HG02763 (cell line): ENCODE data around the gene BEX3.

Source experiments
- ATAC-seq: cut with Tn5 transposase; IDR thresholded peaks from one replicate; pipeline ENCODE4 v1.9.1; 2021; ENCODE audit warnings: mild to moderate bottlenecking, moderate library complexity; ENCODE audit not compliant: unreplicated experiment

The BEX3 gene

GRCh38 chrX:103418811-103419340, 42.5 kb downstream of the BEX3 start:
- no peak for ATAC-seq

DNA sequence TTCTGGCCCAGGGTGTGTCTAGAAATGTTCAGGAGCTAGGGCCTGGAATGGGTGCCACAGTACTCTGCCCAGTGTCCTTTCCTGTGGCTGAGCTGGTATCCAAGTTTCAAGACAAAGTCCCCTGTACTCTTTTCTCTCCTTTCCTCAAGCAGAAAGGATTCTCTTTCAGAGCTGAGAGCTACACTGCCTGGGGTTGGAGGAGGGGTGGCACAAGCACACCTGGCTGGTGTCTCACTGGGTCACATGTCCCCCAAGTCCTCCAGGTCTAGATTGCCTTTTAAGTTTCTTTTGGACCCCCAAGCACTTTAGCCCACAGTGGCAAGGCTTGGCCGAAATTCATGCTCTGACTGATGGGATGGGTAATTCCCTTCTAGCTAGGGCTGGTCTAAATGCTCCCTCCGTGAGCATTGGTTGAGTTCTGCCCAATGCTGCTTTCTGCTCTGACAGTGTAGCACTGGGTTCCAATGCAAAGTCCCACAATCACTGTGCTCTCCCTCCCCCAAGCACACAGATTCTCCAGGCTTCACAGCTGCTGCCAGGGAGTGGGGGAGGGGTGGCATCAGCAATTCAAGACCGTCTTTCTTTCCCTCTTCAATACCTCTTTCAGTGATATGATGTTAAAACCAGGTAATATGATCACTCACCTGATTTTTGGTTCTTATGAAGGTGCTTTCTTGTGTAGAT, 47.8 kb downstream of the BEX3 start:
- ATAC-seq, result no peak
